CD4-positive, alpha-beta T cell (primary cell): Measurements from ENCODE around the gene GABARAPL2. TPM values are rescaled to one million over a fixed set of nuclear protein-coding genes. Genes with fewer than 3 reads are reported as not detected.
"Not testable (repeated sequence)": the region's sequence is repeated elsewhere in the genome, so short reads cannot be mapped to it uniquely, and the experiment has no call there.

ENCODE experiments used
- ATAC-seq: fragments of 200-7000 bp; cut with Tn5 transposase; one replicate; pipeline ENCODE4 v1.10.0; 2022; ENCODE audit warnings: mild to moderate bottlenecking; ENCODE audit not compliant: poor library complexity
- CTCF ChIA-PET: fragments of 350-600 bp; sonication (Branson Sonifier 250); formaldehyde crosslinking; loops from one replicate; lab custom pipeline; 2021; ENCODE audit warnings: antibody characterized with exemption, inconsistent platforms; lab: Charles Lee
- POLR2A ChIA-PET: fragments of 350-600 bp; sonication (Branson Sonifier 250); formaldehyde crosslinking; loops from one replicate; lab custom pipeline; 2021; ENCODE audit warnings: antibody characterized with exemption, inconsistent platforms; lab: Charles Lee
- DNase-seq, 14 experiments: peaks; one replicate each; pipeline ENCODE4 v3.0.0-alpha.2; 2013 to 2020; ENCODE audit warnings: mixed read lengths in 2 of 14
- H3K27ac ChIP-seq, 2 donors: one replicate each; pipeline versions ENCODE4 v1.5.1 to v1.7.0; 2013; ENCODE audit warnings: low read length in 2 of 2, low read depth in 1 of 2, mild to moderate bottlenecking in 1 of 2
- H3K27me3 ChIP-seq, 2 experiments: 1 replicate in 1 of 2; 2 replicates in 1 of 2; pipeline versions ENCODE4 v1.6.1 to v1.7.0; 2013; ENCODE audit warnings: low read length in 2 of 2, control low read depth in 1 of 2, mild to moderate bottlenecking in 1 of 2, moderate library complexity in 1 of 2; ENCODE audit not compliant: insufficient read depth in 2 of 2, control insufficient read depth in 1 of 2
- H3K36me3 ChIP-seq: one replicate; pipeline ENCODE4 v1.6.1; 2013; ENCODE audit warnings: low read length, control low read depth; ENCODE audit not compliant: insufficient read depth
- H3K4me1 ChIP-seq: one replicate; pipeline ENCODE4 v1.6.1; 2013; ENCODE audit warnings: low read length, control low read depth; ENCODE audit not compliant: insufficient read depth
- H3K4me3 ChIP-seq: one replicate; pipeline ENCODE4 v1.5.1; 2013; ENCODE audit warnings: mild to moderate bottlenecking, low read length, moderate library complexity
- H3K9me3 ChIP-seq, 2 experiments: 1 replicate in 1 of 2; 2 replicates in 1 of 2; pipeline versions ENCODE4 v1.6.1 to v1.7.0; 2013; ENCODE audit warnings: low read length in 2 of 2, mild to moderate bottlenecking in 2 of 2, control low read depth in 1 of 2, moderate library complexity in 1 of 2; ENCODE audit not compliant: control insufficient read depth in 1 of 2, insufficient read depth in 1 of 2
- H3K27ac Mint-ChIP-seq: one replicate; pipeline ENCODE4 v1.8.0; 2020; ENCODE audit warnings: mixed read lengths
- H3K27me3 Mint-ChIP-seq: one replicate; pipeline ENCODE4 v1.8.0; 2021; ENCODE audit warnings: mixed read lengths
- H3K36me3 Mint-ChIP-seq: one replicate; pipeline ENCODE4 v1.8.0; 2021; ENCODE audit warnings: low read depth, mixed read lengths
- H3K4me1 Mint-ChIP-seq: one replicate; pipeline ENCODE4 v1.8.0; 2021; ENCODE audit warnings: low read depth, mixed read lengths
- H3K4me3 Mint-ChIP-seq: one replicate; pipeline ENCODE4 v1.8.0; 2020; ENCODE audit warnings: mild to moderate bottlenecking, mixed read lengths
- H3K9me3 Mint-ChIP-seq: one replicate; pipeline ENCODE4 v1.8.0; 2020; ENCODE audit warnings: mixed read lengths
- intact Hi-C, 2 experiments: fragments of 100-400 bp; cut with DNase I in 1 of 2; cut with micrococcal nuclease in 1 of 2; formaldehyde crosslinking; loops; one replicate each; pipeline versions ENCODE4 v1.15.1 to v1.9.0; 2023 to 2025; cut with DNase I, micrococcal nuclease
- total RNA-seq, 174 experiments: library from RNA in 2 of 174; stranded (reverse) in 2 of 174; gene quantifications; one replicate each; pipeline ENCODE4 v1.2.3 and lab custom pipeline; 2021 to 2026
- TF ChIP-seq, protein P1 (sequence below): fragments of 200-600 bp; IDR thresholded peaks from one replicate; pipeline ENCODE4 v1.8.0; 2022; ENCODE audit warnings: antibody characterized with exemption, mild to moderate bottlenecking

The GABARAPL2 gene
- total RNA-seq, 2 experiments from 2014 or later = 44.6 to 48.3 TPM

DNA sequence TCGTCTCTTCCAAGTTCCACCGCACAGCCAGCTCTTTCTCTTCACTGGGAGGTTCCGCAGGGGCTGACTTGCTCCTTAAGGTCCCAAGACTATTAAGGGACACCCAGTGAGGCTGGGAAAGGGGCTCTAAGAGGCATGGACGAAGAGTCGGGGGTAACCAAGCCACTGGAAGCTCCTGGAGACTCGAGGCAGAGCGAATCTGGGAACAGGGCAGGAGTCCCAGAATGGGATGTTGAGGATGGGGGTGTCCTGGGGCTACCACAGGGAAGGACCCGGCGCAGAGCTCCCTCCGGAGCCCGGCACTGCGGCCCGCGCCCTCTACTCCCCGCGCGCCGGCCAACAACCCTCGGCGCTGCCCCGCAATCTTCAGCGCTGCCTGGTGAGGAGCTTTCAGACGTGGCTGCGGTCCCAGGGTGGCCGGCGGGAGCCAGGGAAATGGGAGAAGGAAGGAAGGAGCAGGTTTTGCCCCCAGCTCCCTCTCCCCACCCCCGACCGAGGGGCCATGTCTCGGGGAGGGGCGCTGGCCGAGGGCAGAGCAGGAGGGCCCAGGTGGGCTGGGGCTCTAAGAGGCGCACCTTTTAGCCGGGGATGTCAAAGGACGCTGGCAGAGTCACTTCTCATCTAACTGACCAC lies 30.9 kb upstream of the GABARAPL2 start:
- H3K4me3 ChIP-seq = no peak overlapping the region
- TF ChIP-seq, protein P1, sequence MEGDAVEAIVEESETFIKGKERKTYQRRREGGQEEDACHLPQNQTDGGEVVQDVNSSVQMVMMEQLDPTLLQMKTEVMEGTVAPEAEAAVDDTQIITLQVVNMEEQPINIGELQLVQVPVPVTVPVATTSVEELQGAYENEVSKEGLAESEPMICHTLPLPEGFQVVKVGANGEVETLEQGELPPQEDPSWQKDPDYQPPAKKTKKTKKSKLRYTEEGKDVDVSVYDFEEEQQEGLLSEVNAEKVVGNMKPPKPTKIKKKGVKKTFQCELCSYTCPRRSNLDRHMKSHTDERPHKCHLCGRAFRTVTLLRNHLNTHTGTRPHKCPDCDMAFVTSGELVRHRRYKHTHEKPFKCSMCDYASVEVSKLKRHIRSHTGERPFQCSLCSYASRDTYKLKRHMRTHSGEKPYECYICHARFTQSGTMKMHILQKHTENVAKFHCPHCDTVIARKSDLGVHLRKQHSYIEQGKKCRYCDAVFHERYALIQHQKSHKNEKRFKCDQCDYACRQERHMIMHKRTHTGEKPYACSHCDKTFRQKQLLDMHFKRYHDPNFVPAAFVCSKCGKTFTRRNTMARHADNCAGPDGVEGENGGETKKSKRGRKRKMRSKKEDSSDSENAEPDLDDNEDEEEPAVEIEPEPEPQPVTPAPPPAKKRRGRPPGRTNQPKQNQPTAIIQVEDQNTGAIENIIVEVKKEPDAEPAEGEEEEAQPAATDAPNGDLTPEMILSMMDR = no peak
- no peaks in the 10 kb centered on the region for H3K4me1 Mint-ChIP-seq
- no peaks in the 10 kb centered on the region for H3K36me3 ChIP-seq
- no peak overlapping the region for H3K27ac Mint-ChIP-seq
- H3K27me3 ChIP-seq = no peaks in the 10 kb centered on the region
- H3K27ac ChIP-seq = no peak overlapping the region
- H3K36me3 Mint-ChIP-seq = no peaks in the 10 kb centered on the region
- H3K4me1 ChIP-seq = no peaks in the 10 kb centered on the region
- H3K4me3 Mint-ChIP-seq = no peak overlapping the region
- ATAC-seq (no peak), DNase-seq (no peak)
- intact Hi-C loops = no loop called here
- no peaks in the 10 kb centered on the region for H3K9me3 ChIP-seq
- ChIA-PET CTCF (no interaction called here), POLR2A (no interaction called here)
- H3K27me3 Mint-ChIP-seq = no peaks in the 10 kb centered on the region
- no peaks in the 10 kb centered on the region for H3K9me3 Mint-ChIP-seq

DNA sequence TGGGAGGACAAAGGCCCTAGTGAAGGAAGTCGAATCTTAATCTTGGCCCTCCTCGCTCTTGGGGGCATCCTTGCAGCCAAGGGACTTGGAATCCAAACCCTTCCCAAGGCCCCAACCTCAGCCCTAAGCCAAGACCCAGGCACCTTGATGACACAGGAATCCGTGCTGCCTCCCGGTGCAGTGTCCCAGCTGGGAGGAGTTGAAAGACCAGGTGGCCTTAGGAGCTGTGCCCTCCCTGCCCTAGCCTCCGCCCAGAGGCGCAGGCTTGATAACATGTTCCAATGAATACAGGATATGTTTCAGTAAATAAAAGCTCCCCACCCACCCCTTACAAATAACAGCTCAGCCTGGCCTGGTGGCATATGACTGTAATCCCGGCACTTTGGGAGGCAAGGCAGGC lies 30.3 kb upstream of the GABARAPL2 start, which contains the start of gene CHST5:
TSS of gene CHST5 (minus strand) at position 208 of the 400 bp plus-strand sequence. CDS start 5,724 bp downstream, outside the sequence.
- Histone ChIP-seq H3K27ac (no peak within 1 kb of the TSS), H3K9me3 (no peaks in the 10 kb centered on the region), H3K4me1 (no peaks in the 10 kb centered on the region), H3K36me3 (no peaks in the 10 kb centered on the region), H3K4me3 (no peak within 1 kb of the TSS), H3K27me3 (no peaks in the 10 kb centered on the region)
- intact Hi-C loops = no loop called here
- TF ChIP-seq, protein P1 = no peak
- H3K4me1 Mint-ChIP-seq = no peaks in the 10 kb centered on the region
- no peak for DNase-seq
- H3K27me3 Mint-ChIP-seq = no peaks in the 10 kb centered on the region
- H3K27ac Mint-ChIP-seq = no peak within 1 kb of the TSS
- no peaks in the 10 kb centered on the region for H3K9me3 Mint-ChIP-seq
- ATAC-seq = no peak
- ChIA-PET POLR2A (no interaction called here), CTCF (no interaction called here)
- no peak within 1 kb of the TSS for H3K4me3 Mint-ChIP-seq
- no peaks in the 10 kb centered on the region for H3K36me3 Mint-ChIP-seq

DNA sequence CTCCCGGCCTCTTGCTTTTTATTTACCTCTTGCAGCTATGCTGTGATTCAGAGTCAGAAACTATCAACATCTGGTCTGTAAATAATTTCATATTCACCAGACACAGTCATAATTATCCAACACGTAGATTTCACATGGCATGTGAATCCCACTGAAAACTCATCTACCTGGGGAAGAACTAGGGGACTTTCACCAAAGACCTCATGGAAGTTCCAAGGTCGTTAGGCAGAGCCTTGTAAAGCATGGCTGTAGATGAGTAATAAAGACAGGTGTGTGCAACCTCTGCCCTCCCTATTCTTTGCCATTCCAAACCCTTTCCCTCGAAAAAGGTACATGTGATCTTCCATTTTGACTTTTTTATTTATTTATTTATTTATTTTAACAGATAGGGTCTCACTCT lies 28.4 kb upstream of the GABARAPL2 start:
- intact Hi-C loops = no loop called here
- POLR2A ChIA-PET = no interaction called here
- Histone ChIP-seq H3K36me3 (no peaks in the 10 kb centered on the region), H3K27ac (no peak overlapping the region), H3K9me3 (no peaks in the 10 kb centered on the region), H3K4me3 (no peak overlapping the region), H3K27me3 (no peaks in the 10 kb centered on the region), H3K4me1 (no peaks in the 10 kb centered on the region)
- TF ChIP-seq, protein P1 = no peak
- H3K27me3 Mint-ChIP-seq = no peaks in the 10 kb centered on the region
- no peaks in the 10 kb centered on the region for H3K9me3 Mint-ChIP-seq
- no peak overlapping the region for H3K4me3 Mint-ChIP-seq
- no peak for ATAC-seq
- CTCF ChIA-PET = no interaction called here
- H3K27ac Mint-ChIP-seq = no peak overlapping the region
- H3K36me3 Mint-ChIP-seq = no peaks in the 10 kb centered on the region
- H3K4me1 Mint-ChIP-seq = no peaks in the 10 kb centered on the region
- no peak for DNase-seq

DNA sequence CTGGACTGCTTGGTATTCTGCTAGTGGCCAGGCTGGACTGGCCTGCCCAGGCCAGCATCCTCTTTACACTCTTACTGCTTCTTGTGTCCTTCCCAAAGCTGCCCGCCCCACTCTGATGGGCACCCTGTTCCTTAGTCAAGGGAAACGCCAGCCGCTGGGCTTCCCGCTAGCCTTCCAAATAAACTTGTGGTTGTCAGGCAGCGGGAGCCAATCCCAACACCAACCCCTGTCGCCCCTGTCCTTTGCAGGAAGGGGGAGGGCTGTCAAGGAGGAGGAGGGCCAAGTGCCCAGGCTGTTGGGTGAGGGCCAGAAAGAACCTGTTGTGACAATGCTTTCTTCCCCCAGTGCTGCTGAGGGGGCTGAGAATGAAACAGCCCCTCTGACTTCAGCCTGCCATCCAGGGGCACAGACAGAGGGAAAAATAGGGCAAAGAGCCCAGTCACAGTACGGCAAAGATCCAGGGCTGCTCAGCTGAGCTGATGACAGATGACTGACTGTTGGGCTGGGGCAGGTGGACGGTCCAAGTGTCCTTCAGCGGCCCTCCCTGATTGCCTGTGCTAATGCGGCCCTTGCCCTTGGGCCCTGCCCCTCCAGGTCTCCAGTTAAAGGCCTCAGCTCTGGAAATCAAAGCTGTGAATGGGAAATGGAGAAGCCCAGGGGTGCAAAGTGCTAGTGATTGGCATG lies 27.2 kb upstream of the GABARAPL2 start:
- H3K4me3 ChIP-seq, POLR2A ChIA-PET, H3K36me3 ChIP-seq, H3K4me1 Mint-ChIP-seq, ATAC-seq, H3K27me3 ChIP-seq, intact Hi-C loops, H3K4me1 ChIP-seq, DNase-seq, H3K9me3 ChIP-seq, H3K27ac ChIP-seq, H3K27ac Mint-ChIP-seq, H3K9me3 Mint-ChIP-seq, CTCF ChIA-PET, H3K36me3 Mint-ChIP-seq, H3K4me3 Mint-ChIP-seq, H3K27me3 Mint-ChIP-seq: not testable (repeated sequence)
